ENCODE data around the gene ZNF677.
A peak's percentile ranks its signal among the peaks of the same experiment; 100 is the strongest.

GRCh38 chr19:53237114-53237777 is 17.4 kb downstream of the ZNF677 start:
- TF ChIP-seq SUZ12 (IDR thresholded peaks at IDR 0.05; ENCODE audit: extremely low read depth, insufficient read depth, insufficient read length) (no peak), YY1 (IDR thresholded peaks at IDR 0.05; ENCODE audit: insufficient read depth, insufficient read length) (no peak), ZNF274 (IDR thresholded peaks at IDR 0.05; ENCODE audit: low read depth, low read length) (peak; percentile 94)
